NCI-H345 treated with DMSO at 0.1 percent for 48 hours (cell line): ENCODE data around the gene NT5DC2.
"Not testable (repeated sequence)": the region's sequence is repeated elsewhere in the genome, so short reads cannot be mapped to it uniquely, and the experiment has no call there.

Experiments used
- DNase-seq: peaks from one replicate; lab custom pipeline; 2025; ENCODE audit not compliant: unreplicated experiment; lab: John Stamatoyannopoulos, UW

Gene NT5DC2

GRCh38 chr3:52537726-52538421, 4.2 kb upstream of the NT5DC2 start:
- no peak for DNase-seq

GRCh38 chr3:52537165-52537620, 3.5 kb upstream of the NT5DC2 start:
- no peak for DNase-seq

- peak; percentile 82 for DNase-seq
Measured at GRCh38 chr3:52536369-52537164, 2.9 kb upstream of the NT5DC2 start, which contains the start of gene UQCC5. Gene UQCC5, plus strand, starts transcription at chr3:52536605. Its CDS starts 151 bp downstream, at chr3:52536756.

- no peak for DNase-seq
Measured at GRCh38 chr3:52536112-52536368, 2.4 kb upstream of the NT5DC2 start.

DNA sequence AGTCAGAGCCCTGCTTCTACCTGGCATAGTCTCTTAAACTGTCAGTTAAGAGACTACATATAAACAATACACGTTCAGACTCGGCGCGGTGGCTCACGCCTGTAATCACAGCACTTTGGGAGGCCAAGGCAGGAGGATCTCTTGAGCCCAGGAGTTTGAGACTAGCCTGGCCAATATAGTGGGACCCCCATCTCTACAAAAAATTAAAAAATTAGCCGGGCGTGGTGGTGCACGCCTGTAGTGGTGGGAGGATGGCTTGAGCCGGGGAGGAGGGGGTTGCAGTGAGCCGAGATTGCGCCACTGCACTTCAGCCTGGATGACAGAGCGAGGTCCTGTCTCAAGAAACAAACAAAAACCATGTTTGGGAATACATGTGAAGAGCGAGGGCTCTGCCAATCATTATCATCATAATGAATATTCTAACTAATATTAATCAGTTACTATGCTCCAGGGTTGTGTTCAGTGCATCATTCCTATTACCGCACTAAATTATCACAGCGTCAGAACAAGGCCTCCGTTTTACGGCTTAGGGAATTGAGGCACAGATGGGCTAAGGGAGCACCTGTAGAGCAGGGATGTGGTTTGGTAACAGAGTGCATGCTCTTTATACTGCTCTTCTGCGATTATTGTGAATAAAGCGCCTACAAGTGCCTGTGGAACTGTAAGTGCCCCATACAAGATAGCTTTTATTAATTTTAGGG, 1.9 kb upstream of the NT5DC2 start:
- no peak for DNase-seq

- DNase-seq: peak; percentile 25
Measured at GRCh38 chr3:52534281-52535183, 875 bp upstream of the NT5DC2 start.

DNA sequence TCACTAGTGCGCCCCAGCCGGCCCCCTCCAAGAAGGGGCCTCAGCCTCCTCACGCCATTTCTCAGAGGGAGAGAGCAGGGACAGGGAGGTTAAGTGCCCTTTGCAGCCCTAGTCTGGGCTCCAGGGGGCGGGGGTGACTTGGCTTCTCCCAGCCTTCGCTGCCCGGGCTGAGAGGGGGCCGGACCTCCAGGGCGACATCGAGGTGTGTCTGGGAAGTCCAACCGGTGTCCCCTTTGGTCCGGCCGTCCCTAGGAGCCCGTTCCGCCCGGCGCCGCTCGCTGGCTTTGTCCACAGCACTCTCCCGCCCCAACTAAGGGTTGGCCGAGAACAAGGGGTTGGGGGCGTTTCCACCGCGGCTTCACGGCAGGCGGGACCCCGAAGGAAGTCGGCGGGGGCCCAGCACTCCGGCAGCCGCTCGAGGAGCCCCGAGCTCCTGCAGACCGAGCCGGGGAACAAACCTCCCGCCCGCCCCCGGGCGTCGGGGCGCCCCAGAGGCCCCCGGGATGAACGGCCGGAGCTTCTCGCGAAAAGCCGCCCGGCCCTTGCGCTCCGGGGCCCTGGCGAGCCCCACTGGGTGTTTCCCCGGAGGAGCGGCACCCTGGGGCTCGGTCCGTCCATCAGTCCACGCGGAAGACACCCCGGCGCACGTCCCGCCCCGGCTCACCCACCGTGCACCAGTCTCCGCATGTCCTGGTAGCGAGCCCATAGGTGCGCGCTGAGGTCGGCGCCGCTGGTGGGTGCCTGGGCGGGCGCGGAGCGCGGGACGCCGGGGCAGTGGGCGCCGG, 627 bp downstream of the NT5DC2 start:
- DNase-seq: no peak

GRCh38 chr3:52532517-52532837, 1.2 kb downstream of the NT5DC2 start:
- DNase-seq: no peak

DNA sequence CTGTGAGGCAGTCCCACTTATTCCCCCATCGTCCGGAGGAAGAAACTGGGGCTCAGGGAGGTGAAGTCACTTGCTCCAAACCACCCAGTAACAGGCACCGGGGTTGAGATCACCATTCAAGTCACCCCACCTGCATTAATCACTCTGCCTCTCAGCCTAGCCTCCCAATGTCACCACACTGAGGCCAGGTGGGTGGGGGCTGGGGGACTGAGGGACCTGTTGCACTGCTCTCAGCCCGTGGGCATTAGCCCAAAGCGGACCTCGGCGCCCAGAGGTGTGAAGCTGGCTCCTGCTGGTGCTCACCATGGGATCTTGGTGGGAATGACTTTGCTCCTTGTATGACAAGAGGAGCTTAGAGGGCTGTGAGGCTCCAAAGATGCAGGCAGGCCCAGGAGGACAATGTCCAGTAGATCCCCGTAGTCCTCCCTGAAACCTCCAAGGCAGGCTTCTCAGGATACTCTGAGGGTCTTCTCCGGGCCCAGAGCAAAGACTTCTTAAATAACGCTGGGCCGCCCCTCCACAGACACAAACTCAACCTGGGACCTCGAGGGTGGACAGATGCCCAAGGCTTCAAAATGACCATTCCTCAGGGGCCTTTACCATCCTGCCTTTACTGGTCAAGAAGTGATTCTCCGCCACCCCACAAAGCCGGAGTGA, 1.7 kb downstream of the NT5DC2 start:
- no peak for DNase-seq

GRCh38 chr3:52530918-52531826, 2.5 kb downstream of the NT5DC2 start:
- no peak for DNase-seq

DNA sequence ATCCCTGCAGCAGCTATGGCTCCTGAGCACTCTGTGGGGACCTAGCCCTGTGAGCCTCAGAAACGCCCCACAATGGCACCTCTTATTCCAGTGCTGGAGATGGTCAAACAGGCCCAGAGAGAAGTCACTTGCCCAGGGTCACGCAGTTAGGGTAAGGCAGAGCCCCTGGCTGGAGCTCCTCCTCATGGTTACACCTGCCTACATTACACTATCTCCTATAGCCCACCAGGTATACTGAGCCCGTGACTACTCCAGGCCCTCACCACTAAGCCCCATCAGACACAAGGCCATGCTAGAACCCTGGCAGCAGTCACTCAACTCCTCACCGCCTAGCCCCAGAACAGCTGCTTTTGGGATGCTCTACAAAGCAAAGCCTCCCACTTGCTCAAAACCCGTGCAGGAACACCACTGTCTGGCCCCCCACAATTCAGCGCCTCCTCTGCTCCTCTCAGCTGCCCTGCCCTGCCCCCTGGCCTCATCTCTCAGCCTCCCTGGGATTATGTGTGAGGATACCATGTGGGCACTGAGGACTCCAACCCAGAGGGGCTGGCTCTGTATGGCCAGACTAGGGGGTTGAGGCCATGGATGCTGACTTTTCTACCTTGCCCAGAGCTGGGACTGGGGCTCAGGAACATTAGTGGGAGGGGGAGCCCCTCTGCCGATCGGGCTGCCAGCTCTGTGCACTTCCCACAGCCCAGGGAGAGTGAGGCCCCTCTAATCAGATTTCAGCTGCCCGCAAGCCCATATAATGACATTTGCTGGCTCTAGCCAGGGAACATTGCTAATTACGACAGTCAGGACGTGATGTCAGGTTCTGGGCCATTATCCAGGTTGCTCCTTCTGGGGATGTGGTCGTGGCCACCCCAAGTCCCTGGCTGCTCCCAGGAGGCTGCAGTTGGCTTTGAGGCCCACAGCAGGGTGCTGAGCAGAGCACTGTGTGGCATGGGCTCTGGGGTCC, 4.0 kb downstream of the NT5DC2 start:
- DNase-seq: no peak

GRCh38 chr3:52528586-52529375, 4.9 kb downstream of the NT5DC2 start:
- DNase-seq: no peak

DNA sequence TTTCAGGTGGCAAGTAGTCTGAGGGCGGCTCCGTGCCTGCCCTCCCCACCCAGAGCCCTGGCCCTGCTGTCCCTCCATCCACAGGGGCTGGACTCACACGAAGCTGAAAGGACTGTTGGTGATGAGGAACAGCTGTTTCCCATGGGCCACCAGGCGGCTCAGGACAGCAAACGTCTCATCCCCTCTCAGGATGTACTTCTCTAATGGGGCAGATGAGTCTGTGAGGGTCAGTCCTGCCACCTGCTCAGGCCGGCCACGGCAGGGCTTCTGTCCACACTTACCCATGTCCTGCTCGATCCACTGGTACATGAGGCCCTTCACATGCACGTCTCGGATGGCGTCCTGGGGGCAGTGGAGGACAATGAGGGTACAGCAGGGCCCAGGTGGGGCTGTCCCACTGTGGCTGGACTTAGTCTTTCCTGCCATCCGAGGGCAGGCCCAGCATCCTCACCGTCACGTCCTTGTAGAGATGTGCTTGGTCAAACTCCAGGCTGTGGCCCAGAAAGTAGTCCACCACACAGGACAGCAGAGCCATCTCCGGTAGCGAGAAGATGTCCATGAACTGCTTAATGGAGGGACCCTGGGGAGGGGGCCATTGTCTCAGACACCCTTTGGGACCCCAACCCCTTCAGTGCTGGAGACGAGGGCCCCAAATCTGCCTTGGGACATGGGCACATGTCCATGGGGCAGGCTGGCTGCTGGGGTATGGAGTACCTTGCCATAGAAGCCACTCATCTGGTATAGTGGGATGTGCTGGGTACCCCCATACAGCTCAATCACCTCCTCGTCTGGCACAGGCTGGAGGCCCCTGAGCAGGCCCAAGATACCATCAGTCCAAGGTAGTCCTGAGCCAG, 5.7 kb downstream of the NT5DC2 start:
- DNase-seq: no peak

DNA sequence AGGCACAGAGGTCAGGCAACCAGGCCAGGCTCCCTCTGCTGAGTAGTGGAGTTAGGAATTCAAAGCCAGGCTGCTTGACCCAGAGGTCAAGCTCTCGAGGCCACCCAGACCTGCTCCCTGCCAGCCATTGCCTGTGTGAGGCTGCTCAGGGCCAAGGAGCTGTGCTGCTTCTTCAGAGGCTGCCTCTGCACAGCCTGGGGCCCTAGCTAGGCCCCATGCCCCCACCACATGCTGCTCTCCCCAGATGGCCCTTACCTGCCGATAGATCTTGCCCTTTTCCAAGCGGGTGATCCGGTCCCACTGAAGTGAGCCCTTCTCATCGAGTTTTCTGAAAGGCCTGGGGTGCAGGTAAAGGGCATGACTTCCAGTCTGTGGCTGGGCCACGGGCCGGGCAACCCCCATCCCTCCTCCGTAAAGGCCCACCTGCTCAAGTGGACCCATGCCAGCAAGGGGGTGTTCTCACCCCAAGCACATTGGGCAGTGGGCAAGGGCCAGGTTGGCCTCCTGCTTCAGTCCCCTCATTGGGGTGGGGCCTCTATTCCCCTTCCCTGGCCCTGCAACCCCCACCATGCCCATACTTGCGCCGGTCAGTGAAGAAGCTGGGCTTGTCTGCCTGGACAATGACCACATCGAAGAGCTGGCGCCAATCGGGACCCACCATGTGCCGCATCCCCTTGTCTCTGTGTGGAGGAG, 6.5 kb downstream of the NT5DC2 start:
- no peak for DNase-seq

DNA sequence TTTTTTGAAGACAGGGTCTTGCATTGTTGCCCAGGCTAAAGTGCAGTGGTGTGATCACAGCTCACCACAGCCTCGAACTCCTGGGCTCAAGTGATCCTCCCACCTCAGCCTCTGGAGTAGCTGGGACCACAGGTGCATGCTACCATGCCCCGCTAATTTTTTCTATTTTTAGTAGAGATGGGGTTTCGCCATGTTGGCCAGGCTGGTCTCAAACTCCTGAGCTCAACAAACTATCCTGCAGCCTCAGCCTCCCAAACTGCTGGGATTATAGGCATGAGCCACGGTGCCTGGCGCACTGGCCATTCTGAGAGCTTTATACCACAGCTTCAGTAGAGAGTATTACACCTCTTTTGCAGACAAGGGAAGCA, 7.0 kb downstream of the NT5DC2 start:
- DNase-seq: not testable (repeated sequence)
